ENCODE data around the gene FAM78B. TPM values are rescaled to one million over a fixed set of nuclear protein-coding genes. Genes with fewer than 3 reads are reported as not detected.

FAM78B gene
- total RNA-seq, 1 experiment from 2014 or later = not detected

DNA sequence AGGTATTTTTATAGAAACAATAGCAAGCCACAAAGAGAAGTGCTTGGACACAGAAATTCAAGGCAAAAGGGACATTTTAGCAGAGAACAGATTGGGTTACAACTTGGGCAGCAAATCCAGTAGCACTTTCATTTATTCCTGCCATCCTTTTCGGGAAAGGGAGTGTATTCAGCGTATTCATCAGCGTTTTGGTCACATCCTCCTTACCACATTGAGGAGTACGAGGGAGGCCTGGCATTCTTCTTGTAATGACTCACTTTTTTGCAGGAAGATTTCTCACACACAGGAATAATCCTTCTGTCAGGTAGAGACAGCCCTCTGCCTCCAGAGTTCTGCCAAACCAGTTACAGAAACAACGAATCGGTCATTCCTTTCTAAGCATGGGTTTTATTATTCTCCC lies 18.1 kb upstream of the FAM78B start:
- intact Hi-C loops (cut with micrococcal nuclease; ENCODE audit: unreplicated experiment) = no loop called here
- Mint-ChIP-seq H3K9me3 (ENCODE audit: unreplicated experiment) (no peaks in the 10 kb centered on the region), H3K27ac (ENCODE audit: unreplicated experiment) (no peak overlapping the region), H3K27me3 (ENCODE audit: insufficient read depth, unreplicated experiment) (peaks cover 17% of the 10 kb centered on the region), H3K4me1 (ENCODE audit: low read depth, unreplicated experiment) (no peaks in the 10 kb centered on the region), H3K36me3 (ENCODE audit: insufficient read depth, unreplicated experiment) (no peaks in the 10 kb centered on the region), H3K4me3 (ENCODE audit: unreplicated experiment) (no peak overlapping the region)
- no peaks in the 10 kb centered on the region; the same call in 1 of the 2 replicates for H3K27me3 ChIP-seq (replicated peaks; ENCODE audit: control insufficient read depth, insufficient read depth, low read length)
- no peaks in the 10 kb centered on the region for H3K9me3 ChIP-seq
- BruUV-seq (replicated peaks) = no TSS peak
- CTCF ChIA-PET = no interaction called here
- DNase-seq = no peak
- POLR2A ChIA-PET = no interaction called here
- H3K36me3 ChIP-seq (ENCODE audit: control insufficient read depth, insufficient read depth, low read length) = no peaks in the 10 kb centered on the region
- no peaks in the 10 kb centered on the region for H3K4me1 ChIP-seq
- no peak overlapping the region for H3K4me3 ChIP-seq (ENCODE audit: low read depth, low read length)
- TF ChIP-seq CTCF (IDR thresholded peaks at IDR 0.05; ENCODE audit: insufficient read depth in 1 of 2, low read depth in 1 of 2, low read length in 1 of 2, severe bottlenecking in 1 of 2, unreplicated experiment in 1 of 2) = no peak

- intact Hi-C loops (cut with micrococcal nuclease; ENCODE audit: unreplicated experiment) = no loop called here
- DNase-seq = no peak
- ChIA-PET CTCF (no interaction called here), POLR2A (no interaction called here)
- no peak overlapping the region for H3K4me3 ChIP-seq (ENCODE audit: low read depth, low read length)
- no TSS peak for BruUV-seq (replicated peaks)
- H3K36me3 ChIP-seq (ENCODE audit: control insufficient read depth, insufficient read depth, low read length) = no peaks in the 10 kb centered on the region
- no peak for TF ChIP-seq CTCF (IDR thresholded peaks at IDR 0.05; ENCODE audit: insufficient read depth in 1 of 2, low read depth in 1 of 2, low read length in 1 of 2, severe bottlenecking in 1 of 2, unreplicated experiment in 1 of 2)
- no peaks in the 10 kb centered on the region for H3K4me1 ChIP-seq
- Mint-ChIP-seq H3K4me3 (ENCODE audit: unreplicated experiment) (no peak overlapping the region), H3K27ac (ENCODE audit: unreplicated experiment) (no peak overlapping the region), H3K9me3 (ENCODE audit: unreplicated experiment) (no peaks in the 10 kb centered on the region), H3K27me3 (ENCODE audit: insufficient read depth, unreplicated experiment) (peaks cover 17% of the 10 kb centered on the region), H3K4me1 (ENCODE audit: low read depth, unreplicated experiment) (no peaks in the 10 kb centered on the region), H3K36me3 (ENCODE audit: insufficient read depth, unreplicated experiment) (no peaks in the 10 kb centered on the region)
- no peaks in the 10 kb centered on the region for H3K9me3 ChIP-seq
- H3K27me3 ChIP-seq (replicated peaks; ENCODE audit: control insufficient read depth, insufficient read depth, low read length) = no peaks in the 10 kb centered on the region; the same call in 1 of the 2 replicates
Observed at GRCh38 chr1:166184012-166184411, 17.2 kb upstream of the FAM78B start.

- no TSS peak for BruUV-seq (replicated peaks)
- H3K4me3 Mint-ChIP-seq (ENCODE audit: unreplicated experiment) = no peak overlapping the region
Observed at GRCh38 chr1:166182281-166182680, 15.5 kb upstream of the FAM78B start.

More at GRCh38 chr1:166182281-166182680, 15.5 kb upstream of the FAM78B start:
- no peak for TF ChIP-seq CTCF (IDR thresholded peaks at IDR 0.05; ENCODE audit: insufficient read depth in 1 of 2, low read depth in 1 of 2, low read length in 1 of 2, severe bottlenecking in 1 of 2, unreplicated experiment in 1 of 2)
- Mint-ChIP-seq H3K36me3 (ENCODE audit: insufficient read depth, unreplicated experiment) (no peaks in the 10 kb centered on the region), H3K9me3 (ENCODE audit: unreplicated experiment) (no peaks in the 10 kb centered on the region), H3K4me1 (ENCODE audit: low read depth, unreplicated experiment) (no peaks in the 10 kb centered on the region), H3K27me3 (ENCODE audit: insufficient read depth, unreplicated experiment) (peaks cover 21% of the 10 kb centered on the region), H3K27ac (ENCODE audit: unreplicated experiment) (no peak overlapping the region)
- DNase-seq = no peak
- intact Hi-C loops (cut with micrococcal nuclease; ENCODE audit: unreplicated experiment) = no loop called here
- Histone ChIP-seq H3K27me3 (replicated peaks; ENCODE audit: control insufficient read depth, insufficient read depth, low read length) (no peaks in the 10 kb centered on the region; the same call in 1 of the 2 replicates), H3K9me3 (no peaks in the 10 kb centered on the region), H3K4me3 (ENCODE audit: low read depth, low read length) (no peak overlapping the region), H3K36me3 (ENCODE audit: control insufficient read depth, insufficient read depth, low read length) (no peaks in the 10 kb centered on the region), H3K4me1 (no peaks in the 10 kb centered on the region)
- ChIA-PET CTCF (no interaction called here), POLR2A (no interaction called here)
